Large intestine (tissue), 1 donor: ENCODE measurements around the gene ITGB1BP2. TPM values are rescaled to one million over a fixed set of nuclear protein-coding genes. Genes with fewer than 3 reads are reported as not detected.

Source experiments
- polyA plus RNA-seq: library from polyadenylated mRNA; unstranded; fragments of 120-200 nt; gene quantifications from one replicate; pipeline ENCODE4 v1.2.1, GENCODE V29; 2013

Gene ITGB1BP2
- polyA plus RNA-seq, 1 donor, result 3.3 TPM

Other genes starting within 250 kb of the ITGB1BP2 start
- 52.9 TPM for gene SNX12, start 233.4 kb upstream of the ITGB1BP2 start, polyA plus RNA-seq
- gene FOXO4, start 205.9 kb upstream of the ITGB1BP2 start, polyA plus RNA-seq, result 17.9 TPM
- 1.1 TPM for gene CXorf65, start 195.0 kb upstream of the ITGB1BP2 start, polyA plus RNA-seq
- gene IL2RG, start 190.2 kb upstream of the ITGB1BP2 start, polyA plus RNA-seq, result 118 TPM
- gene MED12, start 183.2 kb upstream of the ITGB1BP2 start, polyA plus RNA-seq, result 34.4 TPM
- 3.8 TPM for gene NLGN3, start 156.9 kb upstream of the ITGB1BP2 start, polyA plus RNA-seq
- 64.0 TPM for gene GJB1, start 78.5 kb upstream of the ITGB1BP2 start, polyA plus RNA-seq
- 29.7 TPM for gene ZMYM3, start 47.6 kb upstream of the ITGB1BP2 start, polyA plus RNA-seq
- gene NONO, start 18.1 kb upstream of the ITGB1BP2 start, polyA plus RNA-seq, result 339 TPM
- gene TAF1, start 64.6 kb downstream of the ITGB1BP2 start, polyA plus RNA-seq, result 37.6 TPM
- gene OGT, start 231.4 kb downstream of the ITGB1BP2 start, polyA plus RNA-seq, result 239 TPM